ENCODE results near the gene AP1S3. TPM values are rescaled to one million over a fixed set of nuclear protein-coding genes. Genes with fewer than 3 reads are reported as not detected.
"Not testable (repeated sequence)": the region's sequence is repeated elsewhere in the genome, so short reads cannot be mapped to it uniquely, and the experiment has no call there.

The AP1S3 gene
- total RNA-seq, 1 donor from 2014 or later = 2.0 TPM

- no peak for DNase-seq (ENCODE audit: low spot score in 2 of 2)
- no peak for FAIRE-seq
These were observed 72.6 kb downstream of the AP1S3 start for GRCh38 chr2:223764796-223765195.

GRCh38 chr2:223762853-223763252 lies 74.5 kb downstream of the AP1S3 start:
- DNase-seq (ENCODE audit: low spot score in 2 of 2) (no peak), FAIRE-seq (no peak)

- DNase-seq (ENCODE audit: low spot score in 2 of 2); FAIRE-seq: not testable (repeated sequence)
These were observed 75.6 kb downstream of the AP1S3 start for GRCh38 chr2:223761746-223762145.

GRCh38 chr2:223760838-223761502 lies 76.4 kb downstream of the AP1S3 start:
- FAIRE-seq = no peak
- DNase-seq (ENCODE audit: low spot score in 2 of 2) = no peak

GRCh38 chr2:223759569-223760430 lies 77.6 kb downstream of the AP1S3 start:
- DNase-seq (ENCODE audit: low spot score in 2 of 2) = no peak

GRCh38 chr2:223758131-223758840 lies 79.1 kb downstream of the AP1S3 start:
- FAIRE-seq (no peak), DNase-seq (ENCODE audit: low spot score in 2 of 2) (no peak)

More at GRCh38 chr2:223759569-223760430, 77.6 kb downstream of the AP1S3 start:
- FAIRE-seq = no peak

- DNase-seq (ENCODE audit: low spot score in 2 of 2) = no peak
- no peak for FAIRE-seq
These were observed 83.4 kb downstream of the AP1S3 start for GRCh38 chr2:223753940-223754339.

- no peak for DNase-seq (ENCODE audit: low spot score in 2 of 2)
- no peak for FAIRE-seq
These were observed 86.4 kb downstream of the AP1S3 start for GRCh38 chr2:223751012-223751411.

GRCh38 chr2:223747392-223748042 lies 89.9 kb downstream of the AP1S3 start:
- DNase-seq (ENCODE audit: low spot score in 2 of 2) = no peak
- no peak for FAIRE-seq

GRCh38 chr2:223746611-223747010 lies 90.8 kb downstream of the AP1S3 start:
- no peak for FAIRE-seq
- DNase-seq (ENCODE audit: low spot score in 2 of 2) = no peak

GRCh38 chr2:223744580-223744979 lies 92.8 kb downstream of the AP1S3 start:
- FAIRE-seq (no peak), DNase-seq (ENCODE audit: low spot score in 2 of 2) (no peak)

GRCh38 chr2:223740679-223741078 lies 96.7 kb downstream of the AP1S3 start:
- DNase-seq (ENCODE audit: low spot score in 2 of 2) = no peak
- FAIRE-seq = no peak

- DNase-seq (ENCODE audit: low spot score in 2 of 2) (no peak), FAIRE-seq (no peak)
These were observed 100.2 kb downstream of the AP1S3 start for GRCh38 chr2:223737207-223737606.

- DNase-seq (ENCODE audit: low spot score in 2 of 2) = no peak
- no peak for FAIRE-seq
These were observed 100.9 kb downstream of the AP1S3 start for GRCh38 chr2:223736488-223736887.

- FAIRE-seq (no peak), DNase-seq (ENCODE audit: low spot score in 2 of 2) (no peak)
These were observed 101.6 kb downstream of the AP1S3 start for GRCh38 chr2:223735659-223736244.

- FAIRE-seq = no peak
- DNase-seq (ENCODE audit: low spot score in 2 of 2) = no peak
These were observed 102.2 kb downstream of the AP1S3 start for GRCh38 chr2:223735035-223735640.

GRCh38 chr2:223734346-223734745 lies 103.0 kb downstream of the AP1S3 start:
- DNase-seq (ENCODE audit: low spot score in 2 of 2) (no peak), FAIRE-seq (no peak)

- no peak for DNase-seq (ENCODE audit: low spot score in 2 of 2)
- FAIRE-seq = no peak
These were observed 105.0 kb downstream of the AP1S3 start for GRCh38 chr2:223732346-223732745.

GRCh38 chr2:223731503-223731902 lies 105.9 kb downstream of the AP1S3 start:
- FAIRE-seq (no peak), DNase-seq (ENCODE audit: low spot score in 2 of 2) (no peak)

- FAIRE-seq (no peak), DNase-seq (ENCODE audit: low spot score in 2 of 2) (no peak)
These were observed 107.6 kb downstream of the AP1S3 start for GRCh38 chr2:223729781-223730180.

All from frontal cortex (tissue), 4 donors.